Stimulated activated CD4-positive, alpha-beta T cell treated with anti-CD3 and anti-CD28 coated beads, Interleukin-12 subunit alpha, Interleukin-12 subunit beta, amount 100 ng/mL, for 4 hours (primary cell): Measurements from ENCODE around the gene CD79A.
A peak's percentile ranks its signal among the peaks of the same experiment; 100 is the strongest.
"Not testable (repeated sequence)": the region's sequence is repeated elsewhere in the genome, so short reads cannot be mapped to it uniquely, and the experiment has no call there.

ENCODE experiments used
- DNase-seq: peaks from one replicate; pipeline ENCODE4 v3.0.0-alpha.2; 2020

CD79A gene

DNA sequence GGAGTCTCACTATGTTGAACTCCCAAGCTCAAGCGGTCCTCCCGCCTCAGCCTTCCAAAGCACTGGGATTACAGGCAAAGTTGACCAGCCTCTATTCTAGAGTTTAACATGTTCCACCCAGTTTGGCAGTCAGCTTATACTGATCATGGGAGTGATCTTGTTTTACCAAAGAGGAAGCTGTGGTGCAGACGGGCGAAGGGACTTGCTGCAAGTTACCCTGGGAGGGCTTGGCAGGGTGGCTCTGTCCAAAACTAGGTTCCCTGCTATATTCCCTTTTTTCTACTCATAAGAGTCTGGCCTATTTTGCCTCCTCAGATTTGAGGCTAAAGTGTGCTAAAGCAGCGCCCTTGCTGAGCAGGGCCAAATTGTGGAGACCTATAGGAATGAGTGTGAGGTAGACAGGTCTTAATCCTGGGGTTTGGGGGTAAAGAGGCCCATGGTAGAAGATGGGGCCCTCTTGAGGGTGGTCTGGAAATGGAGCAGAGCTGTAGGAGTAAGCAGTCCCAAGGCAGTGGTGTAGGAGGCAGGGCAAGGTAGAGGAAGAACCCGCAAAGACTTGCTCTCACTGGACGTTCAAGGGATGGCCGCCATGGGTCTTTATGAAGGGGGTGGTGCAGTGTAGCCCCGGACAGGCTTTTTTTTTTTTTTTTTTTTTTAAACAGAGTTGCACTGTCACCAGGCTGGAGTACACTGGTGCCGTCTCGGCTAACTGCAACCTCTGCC lies 13.7 kb upstream of the CD79A start:
- no peak for DNase-seq

DNA sequence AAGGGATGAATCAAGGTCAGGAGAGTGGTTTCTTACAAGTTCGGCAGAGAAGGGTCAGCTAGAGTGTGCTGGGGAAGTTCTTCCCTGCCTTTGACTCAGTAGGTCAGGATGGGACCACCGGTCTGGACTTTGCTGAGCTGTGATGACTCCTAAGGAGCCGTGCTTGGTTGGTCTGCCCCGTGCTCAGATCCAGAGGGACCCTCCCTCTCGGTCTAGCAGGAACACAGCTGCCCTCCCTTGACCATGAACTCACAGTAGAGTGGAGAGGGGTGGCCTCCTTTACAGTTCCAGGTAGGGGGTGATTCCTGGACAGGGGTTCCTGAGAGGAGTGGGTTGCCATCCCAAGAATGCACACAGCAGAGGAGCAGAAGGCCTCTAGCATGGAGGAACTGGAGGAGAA lies 12.7 kb upstream of the CD79A start:
- no peak for DNase-seq

DNA sequence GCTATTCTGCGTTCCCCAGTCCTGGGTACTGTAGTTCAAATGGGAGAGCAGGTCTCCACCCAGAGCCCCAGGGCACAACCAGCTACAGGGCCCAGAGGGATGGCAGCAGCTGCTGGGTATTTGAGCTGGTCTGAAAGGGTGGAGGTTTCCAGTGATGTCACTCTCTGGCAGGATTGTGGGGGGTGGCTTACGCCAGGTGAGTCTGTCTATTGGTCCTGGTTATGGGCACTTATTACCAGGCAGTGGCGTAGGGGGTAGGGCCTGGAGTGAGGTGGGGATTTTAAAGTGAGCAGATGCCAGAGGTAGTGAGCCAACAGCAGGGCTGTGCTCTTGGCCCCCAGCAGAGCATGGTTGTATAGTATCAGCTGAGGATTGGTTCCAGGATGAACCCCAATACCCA lies 10.8 kb upstream of the CD79A start:
- no peak for DNase-seq

DNA sequence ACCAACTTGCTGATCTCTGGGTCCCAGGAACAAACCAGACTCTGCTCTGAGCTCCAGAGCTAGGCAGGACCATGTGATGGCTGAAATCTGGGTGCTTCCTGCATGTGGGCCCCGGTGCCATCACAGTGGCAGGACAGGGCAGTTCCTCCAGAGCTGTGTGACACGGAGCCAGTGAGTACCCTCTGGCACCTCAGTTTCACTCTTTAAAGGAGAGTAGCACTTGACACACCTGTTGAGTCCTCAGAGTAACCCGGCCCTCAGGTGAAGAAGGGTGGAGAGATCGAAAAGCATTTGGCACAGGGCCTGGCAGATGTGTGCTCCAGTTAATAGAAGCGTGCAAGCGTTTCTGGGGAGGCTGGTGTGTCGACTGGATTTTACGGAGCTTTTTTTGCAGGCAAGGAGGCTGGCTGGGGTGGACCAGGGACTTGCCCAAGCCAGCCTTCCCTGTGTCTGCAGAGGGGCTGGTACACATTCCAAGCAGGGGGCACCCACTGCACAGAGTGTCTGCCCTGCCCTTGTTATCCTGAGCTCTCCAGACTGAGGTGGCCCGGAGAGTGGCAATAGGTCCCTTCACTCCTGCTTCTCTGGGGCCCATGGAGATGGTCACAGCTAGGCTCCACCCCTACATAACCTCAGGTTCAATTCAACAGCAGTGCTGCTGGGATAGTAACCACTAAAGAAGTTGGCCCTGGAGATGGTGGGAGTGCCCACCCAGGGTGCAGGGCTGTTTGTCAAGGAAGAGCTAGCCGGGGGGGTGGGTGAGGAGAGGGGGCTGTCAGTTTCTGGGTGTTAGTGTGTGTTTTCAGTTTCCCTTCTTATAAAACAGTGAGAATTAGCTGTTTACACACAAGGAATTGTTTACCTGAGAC lies 8.7 kb upstream of the CD79A start:
- DNase-seq = no peak

DNA sequence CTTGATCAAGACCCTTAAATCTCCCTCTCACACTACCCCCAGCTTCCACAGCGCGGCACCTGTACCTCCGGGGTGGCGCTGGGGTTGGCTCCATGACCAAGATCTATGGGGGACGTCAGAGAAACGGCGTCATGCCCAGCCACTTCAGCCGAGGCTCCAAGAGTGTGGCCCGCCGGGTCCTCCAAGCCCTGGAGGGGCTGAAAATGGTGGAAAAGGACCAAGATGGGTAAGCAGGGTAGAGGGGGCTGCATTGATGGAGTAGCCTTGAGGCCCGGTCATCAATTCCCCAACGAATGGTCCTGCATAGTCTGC lies 8.1 kb upstream of the CD79A start:
- no peak for DNase-seq

DNA sequence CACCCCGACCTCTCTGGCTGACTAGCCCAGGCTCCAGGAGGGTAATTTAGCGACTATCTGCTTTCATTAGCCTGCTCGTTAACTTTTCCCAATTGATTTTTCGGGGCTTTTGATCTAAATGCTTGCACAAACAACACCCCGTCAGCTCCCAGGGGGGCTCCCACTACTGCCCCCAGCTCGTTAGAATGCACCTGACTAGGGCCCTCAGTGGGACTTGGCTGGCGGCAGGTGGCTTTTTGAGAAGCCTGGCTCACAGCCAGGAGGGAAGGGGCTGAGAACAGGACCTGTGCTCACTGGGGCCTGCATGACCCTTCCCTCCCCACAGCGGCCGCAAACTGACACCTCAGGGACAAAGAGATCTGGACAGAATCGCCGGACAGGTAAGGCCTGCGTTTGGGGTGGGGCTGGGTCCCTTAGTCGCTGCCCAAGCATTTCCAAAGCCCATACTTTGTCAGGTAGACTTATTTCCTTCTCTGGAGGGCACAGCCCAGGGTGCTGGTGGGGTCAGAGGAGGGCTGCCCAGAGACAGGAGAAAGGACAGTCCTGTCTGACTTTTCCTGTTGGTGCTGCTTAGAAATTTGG lies 7.6 kb upstream of the CD79A start:
- DNase-seq = no peak

DNA sequence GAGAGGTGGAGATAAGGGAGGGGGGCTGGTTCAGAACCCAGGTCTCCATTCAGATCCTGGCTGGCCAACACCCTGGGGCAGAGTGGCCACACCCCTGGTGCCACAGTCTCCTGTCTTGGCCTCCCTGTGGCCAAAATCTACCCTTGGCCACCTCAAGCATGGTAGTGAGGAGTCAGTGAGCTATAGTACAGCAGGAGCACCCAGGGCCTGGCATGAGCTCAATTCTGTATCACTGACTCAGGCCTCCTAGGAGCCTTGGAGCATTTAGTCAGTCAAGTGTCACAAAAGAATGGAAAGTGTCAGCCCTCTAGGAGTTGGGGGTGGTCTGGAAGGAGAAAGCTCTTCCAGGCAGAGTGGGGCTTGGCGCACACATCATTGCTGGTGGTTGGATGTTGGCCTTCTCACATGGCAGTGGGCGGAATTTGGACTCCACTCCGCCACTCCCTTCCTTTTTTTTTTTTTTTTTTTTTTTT lies 6.6 kb upstream of the CD79A start:
- DNase-seq = no peak

DNA sequence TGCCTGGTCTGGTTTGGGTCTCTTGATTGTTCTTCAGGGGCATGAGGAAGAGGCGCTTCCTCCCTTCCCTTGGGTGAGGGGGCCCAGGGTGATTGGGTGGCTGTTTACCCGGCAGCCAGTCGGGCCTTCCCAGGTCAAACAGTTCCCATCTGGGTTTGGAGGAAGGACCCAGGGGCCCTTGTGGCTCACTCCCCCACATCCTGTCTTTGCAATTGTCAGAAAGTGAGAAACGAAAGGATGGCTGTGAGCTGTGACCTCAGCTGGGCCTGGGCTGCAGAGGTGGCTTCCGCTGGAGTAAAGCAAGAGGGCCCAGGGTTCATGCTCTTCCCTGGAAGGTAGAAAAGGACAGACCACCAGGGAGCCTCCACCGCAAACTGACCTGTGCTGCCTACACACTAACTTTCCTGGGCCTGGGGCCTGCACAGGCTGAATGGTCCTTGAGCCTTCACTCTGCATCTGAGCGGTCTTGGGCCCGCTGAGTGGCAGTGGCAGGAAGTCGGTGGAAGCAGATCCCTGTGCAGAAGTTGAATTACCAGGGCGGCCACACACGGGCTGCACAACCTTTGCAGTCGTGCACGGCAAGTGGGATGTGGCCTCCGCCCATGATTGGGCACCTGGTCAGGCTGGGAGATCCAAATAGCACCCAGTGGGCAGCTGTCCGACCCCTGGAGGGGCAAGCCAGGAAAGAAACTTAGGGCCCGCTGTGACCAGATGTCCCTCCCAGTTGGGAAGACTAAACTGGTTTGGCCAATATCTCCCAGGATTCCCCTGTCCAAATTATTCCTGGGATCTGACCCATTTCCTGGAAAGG lies 5.3 kb upstream of the CD79A start:
- DNase-seq = peak; percentile 44

DNA sequence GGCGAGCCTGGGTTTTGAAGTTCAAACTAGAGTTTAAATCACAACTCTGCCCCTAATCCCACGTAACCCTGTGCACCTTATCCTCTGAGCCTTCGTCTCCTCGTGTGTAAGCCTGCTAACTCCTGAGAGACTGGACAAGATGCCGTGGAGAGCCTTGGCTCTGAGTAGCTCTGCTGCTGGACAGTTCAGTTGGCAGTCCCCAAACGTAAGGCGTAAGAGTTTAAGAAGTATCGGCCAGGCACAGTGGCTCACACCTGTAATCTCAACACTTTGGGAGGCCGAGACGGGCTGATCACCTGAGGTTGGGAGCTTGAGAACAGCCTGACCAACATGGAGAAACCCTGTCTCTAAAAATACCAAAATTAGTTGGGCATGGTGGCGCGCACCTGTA lies 4.7 kb upstream of the CD79A start:
- DNase-seq = no peak

DNA sequence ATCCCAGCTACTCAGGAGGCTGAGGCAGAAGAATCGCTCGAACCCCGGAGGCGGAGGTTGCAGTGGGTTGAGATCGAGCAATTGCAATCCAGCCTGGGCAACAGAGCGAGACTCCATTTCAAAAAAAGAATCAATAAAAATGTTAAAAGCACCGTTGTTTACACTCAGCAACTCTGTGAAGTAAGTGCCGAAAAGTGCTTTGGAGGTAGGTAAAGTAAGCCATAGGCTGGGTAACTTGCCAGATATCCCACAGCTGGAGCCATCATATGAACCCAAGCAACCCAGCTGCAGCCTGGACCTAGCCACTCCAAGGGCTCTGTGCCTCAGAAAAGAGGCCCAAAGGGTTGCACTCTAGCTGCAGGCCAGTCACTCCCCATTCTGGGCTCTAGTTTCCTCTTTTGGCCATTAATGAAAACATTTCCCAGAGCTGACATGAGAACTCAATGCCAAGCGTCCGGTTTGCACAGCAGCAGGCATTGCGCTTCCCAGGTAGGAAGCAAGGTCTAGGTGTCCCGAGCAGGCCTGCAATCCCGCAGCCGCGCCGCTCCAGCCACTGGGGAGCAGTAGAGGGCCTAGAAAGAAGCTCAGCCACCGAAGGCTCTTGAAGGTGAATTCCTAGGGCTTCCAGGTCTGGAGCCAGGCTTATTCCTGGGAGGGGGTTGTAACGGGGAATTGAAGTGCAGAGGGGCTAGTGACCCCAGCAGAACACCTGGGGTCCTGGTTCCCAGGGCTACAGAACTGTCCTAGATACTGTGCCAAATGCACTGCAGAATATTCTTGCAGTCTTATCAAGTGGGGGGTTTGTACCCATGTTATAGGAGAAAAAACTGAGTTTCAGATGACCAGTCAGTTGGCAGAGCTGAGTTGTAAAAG lies 4.1 kb upstream of the CD79A start:
- DNase-seq = peak; percentile 70

DNA sequence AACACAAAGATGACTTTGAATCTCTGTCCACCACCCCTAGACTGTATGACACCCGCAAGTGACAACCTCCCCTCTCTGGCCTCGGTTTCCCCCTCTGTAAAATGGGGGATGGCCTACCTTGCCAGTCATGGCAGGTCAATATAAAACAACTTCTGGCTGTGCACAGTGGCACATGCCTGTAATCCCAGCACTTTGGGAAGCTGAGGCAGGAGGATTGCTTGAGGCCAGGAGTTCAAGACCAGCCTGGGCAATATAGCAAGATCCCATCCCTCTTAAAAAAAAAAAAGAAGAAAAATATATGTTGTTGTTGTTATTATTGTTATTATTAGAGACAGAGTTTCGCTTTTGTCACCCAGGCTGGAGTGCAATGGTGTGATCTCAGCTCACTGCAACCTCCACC lies 1.1 kb upstream of the CD79A start:
- DNase-seq = not testable (repeated sequence)

DNA sequence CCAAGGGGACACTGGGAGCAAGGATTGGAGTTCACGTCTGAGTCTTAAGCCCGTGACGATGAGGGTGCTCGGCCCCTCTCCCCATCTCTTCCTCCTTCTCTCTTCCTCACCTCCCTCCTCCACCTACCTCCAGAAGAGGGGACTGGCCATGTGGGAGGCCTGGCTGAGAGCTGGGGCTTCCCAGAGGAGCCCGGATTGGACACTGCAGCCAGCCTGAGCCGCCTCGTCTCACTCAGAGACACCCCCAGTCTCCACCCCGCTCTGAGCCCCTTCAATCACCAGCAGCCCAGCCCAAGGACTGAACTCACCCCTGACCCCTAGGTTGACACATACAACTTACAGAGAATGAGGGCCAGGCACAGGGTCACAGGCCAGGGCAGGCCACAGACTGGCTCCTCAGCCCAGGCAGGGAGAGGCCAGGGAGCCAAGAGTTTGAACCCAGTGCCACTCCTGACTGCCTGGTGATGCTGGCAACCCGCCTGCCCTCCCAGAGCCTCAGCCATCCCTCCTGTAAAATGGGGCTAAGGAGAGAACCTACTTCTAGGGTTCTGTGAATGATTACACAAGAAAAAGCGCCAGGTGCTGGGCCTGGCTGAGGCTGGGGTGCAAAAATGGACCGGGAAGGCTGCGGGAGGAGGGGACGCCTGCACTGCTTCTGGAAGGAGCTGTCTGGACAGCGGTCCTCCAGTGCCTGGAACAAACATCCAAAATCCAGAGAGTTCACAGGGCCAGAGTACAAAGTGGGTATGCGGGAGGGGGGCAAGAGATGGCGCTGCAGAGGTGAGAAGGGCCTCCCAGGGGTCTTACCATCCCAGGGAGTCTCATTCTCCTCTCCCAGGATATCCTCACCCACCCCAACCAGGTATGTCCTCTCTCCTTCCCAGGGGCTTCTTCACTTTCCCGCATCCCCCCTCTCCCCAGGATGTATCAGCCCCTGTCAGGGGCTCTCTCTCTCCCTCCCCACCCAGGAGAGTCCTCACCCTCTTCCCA lies 1.1 kb downstream of the CD79A start:
- DNase-seq = no peak

DNA sequence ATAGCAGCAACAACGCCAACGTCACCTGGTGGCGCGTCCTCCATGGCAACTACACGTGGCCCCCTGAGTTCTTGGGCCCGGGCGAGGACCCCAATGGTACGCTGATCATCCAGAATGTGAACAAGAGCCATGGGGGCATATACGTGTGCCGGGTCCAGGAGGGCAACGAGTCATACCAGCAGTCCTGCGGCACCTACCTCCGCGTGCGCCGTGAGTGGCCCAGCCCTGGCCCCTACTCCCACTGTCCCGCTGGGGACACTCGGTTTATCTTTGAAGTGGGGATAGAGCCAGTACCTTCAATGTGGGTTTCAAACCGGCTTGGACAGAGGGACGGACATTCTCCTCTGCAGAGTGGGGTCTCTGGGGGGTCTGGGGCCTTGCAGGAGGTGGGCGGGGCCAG lies 2.0 kb downstream of the CD79A start:
- DNase-seq = no peak

DNA sequence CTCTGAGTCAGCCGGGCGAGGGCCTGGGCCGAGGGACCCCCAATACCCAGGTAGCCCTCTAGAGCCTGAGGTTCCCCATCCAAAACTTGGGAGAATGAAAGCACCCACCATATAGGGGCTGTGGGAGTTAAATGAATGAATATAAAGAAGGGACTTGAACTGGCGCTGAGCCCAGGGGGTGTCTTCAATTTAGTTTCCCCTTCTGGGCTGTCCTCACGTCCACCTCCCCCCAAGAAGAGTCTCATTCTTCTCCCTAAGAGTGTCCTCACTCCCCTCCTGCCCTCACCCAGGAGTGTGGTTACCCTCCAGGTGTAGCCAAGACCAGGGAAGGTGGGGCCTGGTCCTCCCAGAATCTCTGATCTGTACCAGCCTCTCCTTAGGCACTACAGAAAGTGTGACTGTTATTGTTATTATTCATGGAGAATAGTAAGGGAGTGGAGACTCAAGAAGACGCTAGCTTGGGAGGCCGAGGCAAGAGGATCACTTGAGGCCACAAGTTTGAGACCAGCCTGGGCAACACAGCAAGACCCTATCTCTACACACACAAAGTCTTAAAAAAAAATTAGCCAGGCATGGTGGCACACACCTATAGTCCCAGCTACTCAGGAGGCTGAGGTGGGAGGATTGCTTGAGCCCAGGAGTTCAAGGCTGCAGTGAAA lies 2.7 kb downstream of the CD79A start:
- no peak for DNase-seq

DNA sequence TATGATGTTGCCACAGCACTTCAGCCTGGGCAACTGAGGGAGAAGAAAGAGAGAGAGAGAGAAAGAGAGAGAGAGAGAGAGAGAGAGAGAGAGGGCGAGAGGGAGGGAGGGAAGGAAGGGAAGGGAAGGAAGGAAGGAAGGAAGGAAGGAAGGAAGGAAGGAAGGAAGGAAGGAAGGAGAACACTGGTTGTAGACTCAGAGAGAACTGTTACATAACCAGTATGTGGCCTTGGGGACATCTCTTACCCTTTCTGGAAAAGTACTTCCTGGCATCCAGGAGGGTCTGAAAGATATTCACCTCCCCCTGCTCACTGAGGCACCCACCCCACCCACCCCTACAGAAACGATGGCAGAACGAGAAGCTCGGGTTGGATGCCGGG lies 3.2 kb downstream of the CD79A start:
- no peak for DNase-seq

DNA sequence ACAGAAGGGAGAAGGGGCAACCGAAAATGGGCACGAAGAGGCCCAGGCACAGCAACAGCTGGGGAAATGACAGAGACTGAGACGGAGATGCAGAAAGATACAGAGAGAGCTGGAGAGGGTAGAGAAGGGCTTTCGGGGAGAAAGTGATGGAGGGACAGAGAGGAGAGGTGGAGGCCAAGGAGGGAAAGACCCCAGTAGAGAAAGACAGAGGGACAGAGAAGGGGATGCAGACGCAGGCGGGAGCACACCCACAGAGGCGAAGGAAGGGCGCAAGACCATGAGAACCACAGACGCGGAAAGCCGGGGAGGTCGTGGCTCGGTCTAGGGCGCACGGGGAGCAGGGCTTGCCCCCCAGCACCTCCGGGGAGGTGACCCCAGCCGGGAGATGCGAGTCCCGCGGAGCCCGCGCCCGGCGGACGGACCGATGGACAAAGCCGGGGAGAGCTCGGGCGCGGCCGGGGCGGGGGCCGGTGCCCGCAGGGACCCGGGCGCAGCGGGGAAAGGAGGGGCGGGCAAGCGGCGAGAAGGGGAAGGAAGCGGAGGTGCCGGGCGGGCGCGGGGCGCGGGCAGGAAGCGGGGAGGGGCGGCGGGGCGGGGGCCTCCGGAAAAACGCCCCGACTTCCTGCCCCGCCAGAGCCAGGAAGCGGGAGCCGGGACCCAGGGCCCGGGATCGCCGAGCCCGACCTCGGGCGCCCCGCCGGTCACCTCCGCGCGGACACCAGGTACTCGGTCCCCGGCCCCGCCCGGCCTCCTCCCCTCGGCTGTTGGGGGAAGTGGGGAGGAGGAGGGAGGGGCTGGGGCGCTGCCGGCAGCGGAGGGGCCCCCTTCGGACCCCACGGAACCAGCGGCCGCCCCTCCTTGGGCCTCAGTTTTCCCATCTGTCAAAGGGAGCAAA lies 5.7 kb downstream of the CD79A start, which contains the start of gene ARHGEF1:
Gene ARHGEF1 (plus strand): TSS at position 617 of the 895 bp plus-strand sequence. CDS start 4,899 bp downstream, outside the sequence.
- DNase-seq = peak; percentile 64

DNA sequence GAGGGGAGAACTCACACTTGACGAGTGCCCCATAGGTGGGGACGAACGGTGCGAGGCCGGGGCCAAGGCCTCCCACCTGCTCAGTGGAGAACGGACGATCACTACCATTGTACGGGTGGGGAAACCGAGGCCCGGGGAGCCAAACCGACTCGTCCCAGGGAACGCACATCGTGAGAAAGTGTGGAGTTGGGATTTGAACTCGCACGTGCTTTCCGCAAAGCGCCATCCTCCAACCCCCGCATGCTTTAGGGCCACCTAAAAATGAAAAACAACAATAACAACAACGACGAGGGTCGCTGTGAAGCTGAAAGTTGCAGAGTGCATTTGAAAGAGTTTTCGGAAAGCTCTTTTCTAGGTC lies 6.4 kb downstream of the CD79A start:
- DNase-seq = no peak

DNA sequence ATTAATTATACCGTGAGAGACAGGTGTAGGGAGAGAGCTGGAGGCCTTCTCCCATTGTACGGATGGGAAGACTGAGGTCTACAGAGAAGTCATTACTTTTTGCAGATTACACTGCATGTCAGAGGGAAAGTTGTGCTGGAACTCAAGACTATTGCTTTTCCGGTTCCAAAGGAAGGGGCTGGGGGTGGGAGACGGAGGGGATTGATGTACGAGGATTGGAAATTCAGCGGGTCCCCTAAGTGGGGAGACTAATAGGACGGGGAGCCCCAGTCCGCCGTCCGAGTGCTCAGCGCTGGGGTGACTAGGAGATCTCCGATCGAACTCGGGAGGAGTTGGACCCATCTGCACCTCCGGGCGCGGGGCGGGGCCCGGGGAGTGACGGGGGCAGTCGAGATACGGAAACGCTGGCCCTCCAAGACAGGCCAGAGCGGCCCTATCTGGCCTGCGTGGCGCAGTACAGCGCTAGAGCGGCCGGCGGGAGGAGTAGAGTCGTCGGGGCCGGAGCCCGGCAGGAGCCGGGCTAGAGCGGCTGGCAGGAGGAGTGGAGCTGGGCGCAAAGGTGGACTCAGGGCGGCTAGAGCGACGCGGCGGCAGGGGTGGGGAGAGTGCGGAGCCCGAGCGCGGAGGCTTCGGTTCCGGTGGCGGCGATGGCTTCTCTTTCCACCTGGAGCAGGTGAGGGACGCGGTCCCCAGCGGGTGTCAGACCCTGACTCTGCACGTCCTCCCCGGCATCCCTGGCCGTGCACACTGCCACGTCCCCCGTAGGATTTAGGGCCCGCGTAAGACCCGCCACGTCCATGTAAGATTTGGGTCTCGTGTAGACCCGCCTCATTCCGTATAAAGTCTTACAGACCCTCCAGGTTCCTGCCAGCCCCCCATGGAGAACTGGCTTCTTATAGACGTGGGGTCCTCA lies 7.0 kb downstream of the CD79A start:
- peak; percentile 84 for DNase-seq
